Trophoblast cell (in vitro differentiated cells and primary cell): Measurements from ENCODE around the gene CEL.

Experiments
- DNase-seq, 2 donors: peaks; one replicate each; pipeline ENCODE4 v3.0.0-alpha.2; 2016
- H2AFZ ChIP-seq: 2 replicates; pipeline ENCODE4 v1.6.1; 2013; ENCODE audit warnings: low read length, moderate library complexity, mild to moderate bottlenecking; ENCODE audit not compliant: insufficient read depth, poor library complexity
- H2AK5ac ChIP-seq: 2 replicates; pipeline ENCODE4 v1.6.1; 2013; ENCODE audit warnings: mild to moderate bottlenecking, low read length
- H2BK120ac ChIP-seq: 2 replicates; pipeline ENCODE4 v1.6.1; 2013; ENCODE audit warnings: low read length, mild to moderate bottlenecking, moderate library complexity; ENCODE audit not compliant: insufficient read depth, poor library complexity
- H2BK12ac ChIP-seq: 2 replicates; pipeline ENCODE4 v1.6.1; 2013; ENCODE audit warnings: mild to moderate bottlenecking, low read length, moderate library complexity
- H2BK5ac ChIP-seq: 2 replicates; pipeline ENCODE4 v1.6.1; 2013; ENCODE audit warnings: low read length, low read depth, moderate library complexity, mild to moderate bottlenecking; ENCODE audit not compliant: poor library complexity
- H3K14ac ChIP-seq: 2 replicates; pipeline ENCODE4 v1.6.1; 2013; ENCODE audit warnings: mild to moderate bottlenecking, low read length
- H3K18ac ChIP-seq: 2 replicates; pipeline ENCODE4 v1.6.1; 2013; ENCODE audit warnings: mild to moderate bottlenecking, low read length
- H3K23ac ChIP-seq: 2 replicates; pipeline ENCODE4 v1.6.1; 2013; ENCODE audit warnings: low read length
- H3K27ac ChIP-seq: 2 replicates; pipeline ENCODE4 v1.5.1; 2013; ENCODE audit warnings: low read depth, mild to moderate bottlenecking, inconsistent platforms, low read length, moderate library complexity
- H3K27me3 ChIP-seq: 2 replicates; pipeline ENCODE4 v1.6.1; 2013; ENCODE audit warnings: inconsistent platforms, mild to moderate bottlenecking, low read length, moderate library complexity; ENCODE audit not compliant: insufficient read depth
- H3K36me3 ChIP-seq, 2 experiments: 1 replicate in 1 of 2; 2 replicates in 1 of 2; pipeline ENCODE4 v1.6.1; 2013; ENCODE audit warnings: low read length in 2 of 2, mild to moderate bottlenecking in 2 of 2, moderate library complexity in 1 of 2; ENCODE audit not compliant: insufficient read depth in 2 of 2, control insufficient read depth in 1 of 2
- H3K4ac ChIP-seq: 2 replicates; pipeline ENCODE4 v1.6.1; 2013; ENCODE audit warnings: low read depth, mild to moderate bottlenecking, low read length, moderate library complexity
- H3K4me1 ChIP-seq, 2 experiments: 1 replicate in 1 of 2; 2 replicates in 1 of 2; pipeline ENCODE4 v1.6.1; 2013; ENCODE audit warnings: low read length in 2 of 2, mild to moderate bottlenecking in 2 of 2, moderate library complexity in 1 of 2; ENCODE audit not compliant: insufficient read depth in 2 of 2, control insufficient read depth in 1 of 2
- H3K4me2 ChIP-seq: 2 replicates; pipeline ENCODE4 v1.6.1; 2013; ENCODE audit warnings: inconsistent platforms, mild to moderate bottlenecking, low read length, moderate library complexity
- H3K4me3 ChIP-seq: 2 replicates; pipeline ENCODE4 v1.5.1; 2013; ENCODE audit warnings: mild to moderate bottlenecking, low read depth, low read length, inconsistent platforms
- H3K79me1 ChIP-seq: one replicate; pipeline ENCODE4 v1.6.1; 2013; ENCODE audit warnings: low read length
- H3K79me2 ChIP-seq: 2 replicates; pipeline ENCODE4 v1.6.1; 2013; ENCODE audit warnings: low read length, mild to moderate bottlenecking; ENCODE audit not compliant: control insufficient read depth, insufficient read depth, poor library complexity
- H3K9ac ChIP-seq: 2 replicates; pipeline ENCODE4 v1.6.1; 2013; ENCODE audit warnings: mild to moderate bottlenecking, low read length
- H3K9me3 ChIP-seq: 2 replicates; pipeline ENCODE4 v1.6.1; 2013; ENCODE audit warnings: low read depth, mild to moderate bottlenecking, control low read depth, inconsistent platforms, low read length; ENCODE audit not compliant: insufficient read depth
- H4K12ac ChIP-seq: 2 replicates; pipeline ENCODE4 v1.6.1; 2013; ENCODE audit warnings: low read depth, mild to moderate bottlenecking, low read length, moderate library complexity
- H4K8ac ChIP-seq: 2 replicates; pipeline ENCODE4 v1.6.1; 2013; ENCODE audit warnings: low read depth, mild to moderate bottlenecking, low read length, moderate library complexity
- H4K91ac ChIP-seq: one replicate; pipeline ENCODE4 v1.6.1; 2013; ENCODE audit warnings: low read depth, mild to moderate bottlenecking, low read length, moderate library complexity
- WGBS: extraction: QIAGEN DNeasy Blood & Tissue Kit; methylation state at CpG from one replicate; pipeline ENCODE4 v1.1.7; 2013; ENCODE audit warnings: missing lambda C conversion rate; ENCODE audit not compliant: insufficient read length, insufficient coverage; ENCODE audit errors: extremely low coverage; 5-methylcytosine and 5-hydroxymethylcytosine counted together

CEL gene

DNA sequence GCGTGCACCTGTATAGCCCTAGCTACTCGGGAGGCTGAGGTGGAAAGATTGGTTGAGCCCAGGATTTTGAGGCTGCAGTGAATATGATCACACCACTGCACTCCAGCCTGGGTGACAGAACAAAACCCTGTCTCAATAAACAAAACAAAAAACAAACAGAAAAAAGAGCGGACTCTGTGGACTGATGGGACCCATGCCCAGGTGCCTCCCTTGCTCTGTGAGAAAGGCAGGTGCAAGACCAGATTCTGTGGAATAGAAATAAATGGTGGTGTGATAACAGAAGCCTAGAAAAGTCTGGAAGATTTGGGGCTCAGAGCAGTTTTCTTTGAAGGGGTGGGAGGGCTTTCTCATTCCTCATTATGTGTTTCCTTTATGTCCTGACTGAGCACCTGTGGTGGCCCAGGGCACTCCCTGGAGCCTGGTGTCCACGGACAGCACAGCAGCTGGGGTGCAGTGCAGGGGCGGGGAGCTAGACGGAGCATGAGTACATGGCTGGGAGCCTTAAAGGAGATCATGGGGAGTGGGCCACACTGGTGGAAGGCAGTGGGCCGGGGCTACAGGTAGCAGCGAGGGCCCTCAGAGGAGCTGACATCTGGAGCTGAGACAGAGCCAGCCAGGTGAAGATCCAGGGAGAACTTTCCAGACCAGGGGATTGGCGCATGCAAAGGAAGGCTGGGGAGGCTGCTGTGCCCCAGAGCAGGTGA is 15.4 kb upstream of the CEL start:
- Histone ChIP-seq H3K4me3 (no peak overlapping the region), H3K4ac (no peak overlapping the region), H2BK5ac (no peak overlapping the region), H3K9ac (no peak overlapping the region), H3K4me2 (no peak overlapping the region), H2BK12ac (no peak overlapping the region), H2AFZ (no peak overlapping the region), H2AK5ac (no peak overlapping the region), H3K79me1 (no peaks in the 10 kb centered on the region), H3K79me2 (no peaks in the 10 kb centered on the region), H3K27ac (no peak overlapping the region), H3K36me3 (peaks cover 73 to 81% of the 10 kb centered on the region in 2 experiments), H3K23ac (no peak overlapping the region), H4K91ac (no peak overlapping the region), H3K18ac (no peak overlapping the region), H4K8ac (no peak overlapping the region), H3K14ac (no peak overlapping the region), H3K4me1 (no peaks in the 10 kb centered on the region), H4K12ac (no peak overlapping the region), H3K27me3 (no peaks in the 10 kb centered on the region), H3K9me3 (no peaks in the 10 kb centered on the region), H2BK120ac (no peak overlapping the region)
- no CpG with 5 or more reads among the region's 9 CpGs for WGBS
- no peak for DNase-seq

DNA sequence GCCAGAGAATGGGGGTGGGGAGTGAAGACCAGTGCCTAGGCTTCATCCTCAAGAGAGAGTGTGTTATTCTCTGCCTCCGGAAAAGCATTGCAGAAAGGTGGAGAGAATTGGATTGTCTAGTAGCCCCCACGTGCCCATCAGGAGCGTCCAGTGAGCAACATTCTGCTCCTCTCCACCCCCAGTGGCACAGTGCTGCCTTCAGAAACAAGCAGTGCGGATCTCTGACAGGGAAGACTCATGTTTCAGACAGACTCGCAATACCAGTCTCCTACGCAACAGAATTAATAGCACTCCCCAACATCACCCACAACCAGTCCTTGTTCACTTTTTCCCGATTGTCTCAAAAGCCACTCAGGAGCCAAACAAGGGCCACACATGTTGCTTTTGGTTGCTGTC is 14.9 kb upstream of the CEL start:
- no CpG with 5 or more reads among the region's 7 CpGs for WGBS

GRCh38 chr9:133048595-133048994 is 13.2 kb upstream of the CEL start:
- Histone ChIP-seq H3K4me3 (no peak overlapping the region), H3K4ac (no peak overlapping the region)
- no peak for DNase-seq

More for the DNA sequence above, 14.9 kb upstream of the CEL start:
- Histone ChIP-seq H3K23ac (no peak overlapping the region), H3K79me2 (no peaks in the 10 kb centered on the region), H4K8ac (no peak overlapping the region), H2BK5ac (no peak overlapping the region), H2AFZ (no peak overlapping the region), H3K9ac (no peak overlapping the region), H3K4me2 (no peak overlapping the region), H3K4me3 (no peak overlapping the region), H3K9me3 (no peaks in the 10 kb centered on the region), H3K27ac (no peak overlapping the region), H4K91ac (no peak overlapping the region), H3K14ac (no peak overlapping the region), H3K18ac (no peak overlapping the region), H3K4ac (no peak overlapping the region), H2BK120ac (no peak overlapping the region), H4K12ac (no peak overlapping the region), H3K4me1 (no peaks in the 10 kb centered on the region), H2AK5ac (no peak overlapping the region), H3K27me3 (no peaks in the 10 kb centered on the region), H2BK12ac (no peak overlapping the region), H3K36me3 (peaks cover 74 to 81% of the 10 kb centered on the region in 2 experiments), H3K79me1 (no peaks in the 10 kb centered on the region)
- no peak for DNase-seq

GRCh38 chr9:133049043-133049442 is 12.7 kb upstream of the CEL start:
- Histone ChIP-seq H3K18ac (no peak overlapping the region), H3K4me2 (no peak overlapping the region), H3K27ac (no peak overlapping the region), H2BK120ac (no peak overlapping the region), H4K12ac (no peak overlapping the region), H3K9ac (no peak overlapping the region), H2AK5ac (no peak overlapping the region), H3K79me1 (no peaks in the 10 kb centered on the region), H3K27me3 (no peaks in the 10 kb centered on the region), H3K4ac (no peak overlapping the region), H2BK5ac (no peak overlapping the region), H3K36me3 (peaks cover 71 to 77% of the 10 kb centered on the region in 2 experiments), H3K9me3 (peaks cover under 1% of the 10 kb centered on the region), H4K91ac (no peak overlapping the region), H3K4me1 (no peaks in the 10 kb centered on the region), H3K4me3 (no peak overlapping the region), H3K14ac (no peak overlapping the region), H4K8ac (no peak overlapping the region), H2AFZ (no peak overlapping the region), H2BK12ac (no peak overlapping the region), H3K23ac (no peak overlapping the region), H3K79me2 (no peaks in the 10 kb centered on the region)
- DNase-seq: no peak
- WGBS: no CpG with 5 or more reads among the region's 13 CpGs

More at GRCh38 chr9:133048595-133048994, 13.2 kb upstream of the CEL start:
- H3K14ac ChIP-seq: no peak overlapping the region
- H4K91ac ChIP-seq: no peak overlapping the region
- H3K4me1 ChIP-seq: no peaks in the 10 kb centered on the region
- H3K79me1 ChIP-seq: no peaks in the 10 kb centered on the region
- no peak overlapping the region for H2AK5ac ChIP-seq
- H2BK5ac ChIP-seq: no peak overlapping the region
- H3K23ac ChIP-seq: no peak overlapping the region
- no peak overlapping the region for H2AFZ ChIP-seq
- no peak overlapping the region for H4K8ac ChIP-seq
- H3K79me2 ChIP-seq: no peaks in the 10 kb centered on the region
- no peaks in the 10 kb centered on the region for H3K9me3 ChIP-seq
- no peak overlapping the region for H2BK12ac ChIP-seq
- no peak overlapping the region for H3K27ac ChIP-seq
- no peak overlapping the region for H4K12ac ChIP-seq
- no CpG with 5 or more reads among the region's 5 CpGs for WGBS
- peaks cover 72 to 77% of the 10 kb centered on the region in 2 experiments for H3K36me3 ChIP-seq
- no peak overlapping the region for H3K9ac ChIP-seq
- no peaks in the 10 kb centered on the region for H3K27me3 ChIP-seq
- H3K4me2 ChIP-seq: no peak overlapping the region
- no peak overlapping the region for H2BK120ac ChIP-seq
- H3K18ac ChIP-seq: no peak overlapping the region
